OCI-LY7 (cell line): ENCODE data around the gene TTC16. TPM values are rescaled to one million over a fixed set of nuclear protein-coding genes. Genes with fewer than 3 reads are reported as not detected.

Experiments used
- BruUV-seq: library from RNA; stranded (reverse); fragments of 400-500 nt; replicated peaks from 2 replicates; lab custom pipeline; 2021; lab: Mats Ljungman, UMichigan
- CTCF ChIA-PET: fragments of 300-600 bp; sonication (Branson Sonifier 250); formaldehyde crosslinking; loops from one replicate; lab custom pipeline; 2022; ENCODE audit warnings: antibody characterized with exemption; ENCODE audit not compliant: unreplicated experiment; lab: Charles Lee
- POLR2A ChIA-PET: fragments of 300-600 bp; sonication (Branson Sonifier 250); formaldehyde crosslinking; loops from one replicate; lab custom pipeline; 2022; ENCODE audit warnings: antibody characterized with exemption; lab: Charles Lee
- DNase-seq: peaks from one replicate; pipeline ENCODE4 v3.0.0-alpha.2; 2015; ENCODE audit warnings: low spot score
- H2AFZ ChIP-seq: fragments of 200-600 bp; sonication (generic), shearing (Covaris generic); 2 replicates; pipeline ENCODE4 v1.6.1; 2014; ENCODE audit warnings: mild to moderate bottlenecking, antibody characterized with exemption, low read length, moderate library complexity
- H3K27ac ChIP-seq: fragments of 200-600 bp; sonication (generic); 2 replicates; pipeline ENCODE4 v1.5.1; 2014; ENCODE audit warnings: mixed run types, low read depth, mild to moderate bottlenecking, moderate library complexity, low read length, inconsistent platforms; ENCODE audit not compliant: poor library complexity, severe bottlenecking
- H3K36me3 ChIP-seq: fragments of 200-600 bp; sonication (generic); 2 replicates; pipeline ENCODE4 v1.6.1; 2014; ENCODE audit warnings: mild to moderate bottlenecking, antibody characterized with exemption, low read length, moderate library complexity, mixed read lengths; ENCODE audit not compliant: insufficient read depth
- H3K4me1 ChIP-seq: fragments of 200-600 bp; sonication (generic); 2 replicates; pipeline ENCODE4 v1.5.1; 2014; ENCODE audit warnings: mild to moderate bottlenecking, low read length; ENCODE audit not compliant: insufficient read depth, poor library complexity, severe bottlenecking
- H3K4me2 ChIP-seq: fragments of 200-600 bp; sonication (generic); 2 replicates; pipeline ENCODE4 v1.6.1; 2014; ENCODE audit warnings: mild to moderate bottlenecking, low read length
- H3K4me3 ChIP-seq: fragments of 200-600 bp; sonication (generic); 2 replicates; pipeline ENCODE4 v1.5.1; 2014; ENCODE audit warnings: mild to moderate bottlenecking, low read depth, low read length; ENCODE audit not compliant: poor library complexity, severe bottlenecking
- H3K79me2 ChIP-seq: fragments of 200-600 bp; sonication (generic); 2 replicates; pipeline ENCODE4 v1.6.1; 2016; ENCODE audit warnings: low read depth, mild to moderate bottlenecking, low read length, moderate library complexity, mixed read lengths; ENCODE audit not compliant: insufficient read depth
- H3K9me2 ChIP-seq: fragments of 200-600 bp; sonication (generic); 2 replicates; pipeline ENCODE4 v1.6.1; 2016; ENCODE audit warnings: mild to moderate bottlenecking, low read length, mixed read lengths; ENCODE audit not compliant: insufficient read depth
- H3K9me3 ChIP-seq: fragments of 200-600 bp; sonication (generic); 2 replicates; pipeline ENCODE4 v1.6.1; 2014; ENCODE audit warnings: mild to moderate bottlenecking, mixed run types, low read length, mixed read lengths
- H4K20me1 ChIP-seq: fragments of 200-600 bp; sonication (generic); 2 replicates; pipeline ENCODE4 v1.6.1; 2014; ENCODE audit warnings: mild to moderate bottlenecking, antibody characterized with exemption, low read length, moderate library complexity, mixed read lengths; ENCODE audit not compliant: insufficient read depth
- EZH2phosphoT487 ChIP-seq: fragments of 200-600 bp; sonication (generic); IDR thresholded peaks from 2 replicates; pipeline ENCODE4 v1.6.1; 2018; ENCODE audit warnings: low read depth, borderline replicate concordance, mild to moderate bottlenecking, mixed run types, antibody characterized with exemption, low read length, moderate library complexity, mixed read lengths
- intact Hi-C: fragments of 100-400 bp; cut with micrococcal nuclease; formaldehyde crosslinking; loops from one replicate; pipeline ENCODE4 v1.10.0; 2022; ENCODE audit not compliant: unreplicated experiment
- total RNA-seq, 2 experiments: library from RNA; depleted of rRNA in 1 of 2; stranded (reverse); fragments of >200 nt in 1 of 2; shearing (Covaris generic) in 1 of 2; gene quantifications; 2 replicates each; pipeline ENCODE4 v1.2.3, GENCODE V29; 2014 to 2022
- TF ChIP-seq, protein P1 (sequence below): fragments of 200-600 bp; sonication (generic); conservative IDR thresholded peaks from 2 replicates; pipeline ENCODE4 v1.5.1; 2014; ENCODE audit warnings: mild to moderate bottlenecking, antibody characterized with exemption, low read length, moderate library complexity, mixed read lengths

The TTC16 gene
- total RNA-seq, 2 experiments from 2014 or later, result not detected

DNA sequence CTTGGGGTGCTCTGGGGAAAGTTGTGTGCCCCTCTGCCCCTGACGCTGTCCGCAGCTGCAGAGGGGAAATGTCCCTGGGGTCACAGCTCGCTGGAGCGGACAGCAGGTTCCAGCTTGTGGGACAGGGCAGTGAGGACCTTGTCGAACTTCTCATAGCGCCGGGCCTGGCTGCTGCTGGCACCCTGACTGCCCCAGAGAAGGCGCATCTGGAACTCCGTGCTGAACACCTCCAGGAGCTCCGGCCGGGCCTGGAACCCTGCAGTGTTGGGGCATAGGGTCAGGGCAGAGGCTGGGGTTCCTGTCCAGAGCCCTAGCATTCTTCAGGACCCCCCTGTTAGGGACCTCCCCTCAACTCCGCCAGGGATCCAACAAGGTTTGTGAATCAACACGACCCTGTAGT lies 22.8 kb downstream of the TTC16 start:
- Histone ChIP-seq H4K20me1 (no peaks in the 10 kb centered on the region), H3K4me1 (peaks cover 17% of the 10 kb centered on the region), H3K36me3 (peaks cover 49% of the 10 kb centered on the region), H3K9me3 (no peaks in the 10 kb centered on the region), H3K27ac (no peak overlapping the region), H3K4me2 (no peak overlapping the region), H2AFZ (no peak overlapping the region), H3K79me2 (no peaks in the 10 kb centered on the region), H3K9me2 (no peaks in the 10 kb centered on the region), H3K4me3 (no peak overlapping the region)
- BruUV-seq, result TSS peak; percentile 40
- intact Hi-C loops, result no loop called here
- TF ChIP-seq EZH2phosphoT487, result no peak
- TF ChIP-seq, protein P1, sequence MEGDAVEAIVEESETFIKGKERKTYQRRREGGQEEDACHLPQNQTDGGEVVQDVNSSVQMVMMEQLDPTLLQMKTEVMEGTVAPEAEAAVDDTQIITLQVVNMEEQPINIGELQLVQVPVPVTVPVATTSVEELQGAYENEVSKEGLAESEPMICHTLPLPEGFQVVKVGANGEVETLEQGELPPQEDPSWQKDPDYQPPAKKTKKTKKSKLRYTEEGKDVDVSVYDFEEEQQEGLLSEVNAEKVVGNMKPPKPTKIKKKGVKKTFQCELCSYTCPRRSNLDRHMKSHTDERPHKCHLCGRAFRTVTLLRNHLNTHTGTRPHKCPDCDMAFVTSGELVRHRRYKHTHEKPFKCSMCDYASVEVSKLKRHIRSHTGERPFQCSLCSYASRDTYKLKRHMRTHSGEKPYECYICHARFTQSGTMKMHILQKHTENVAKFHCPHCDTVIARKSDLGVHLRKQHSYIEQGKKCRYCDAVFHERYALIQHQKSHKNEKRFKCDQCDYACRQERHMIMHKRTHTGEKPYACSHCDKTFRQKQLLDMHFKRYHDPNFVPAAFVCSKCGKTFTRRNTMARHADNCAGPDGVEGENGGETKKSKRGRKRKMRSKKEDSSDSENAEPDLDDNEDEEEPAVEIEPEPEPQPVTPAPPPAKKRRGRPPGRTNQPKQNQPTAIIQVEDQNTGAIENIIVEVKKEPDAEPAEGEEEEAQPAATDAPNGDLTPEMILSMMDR, result no peak
- POLR2A ChIA-PET, result no interaction called here
- CTCF ChIA-PET, result no interaction called here
- DNase-seq, result no peak

DNA sequence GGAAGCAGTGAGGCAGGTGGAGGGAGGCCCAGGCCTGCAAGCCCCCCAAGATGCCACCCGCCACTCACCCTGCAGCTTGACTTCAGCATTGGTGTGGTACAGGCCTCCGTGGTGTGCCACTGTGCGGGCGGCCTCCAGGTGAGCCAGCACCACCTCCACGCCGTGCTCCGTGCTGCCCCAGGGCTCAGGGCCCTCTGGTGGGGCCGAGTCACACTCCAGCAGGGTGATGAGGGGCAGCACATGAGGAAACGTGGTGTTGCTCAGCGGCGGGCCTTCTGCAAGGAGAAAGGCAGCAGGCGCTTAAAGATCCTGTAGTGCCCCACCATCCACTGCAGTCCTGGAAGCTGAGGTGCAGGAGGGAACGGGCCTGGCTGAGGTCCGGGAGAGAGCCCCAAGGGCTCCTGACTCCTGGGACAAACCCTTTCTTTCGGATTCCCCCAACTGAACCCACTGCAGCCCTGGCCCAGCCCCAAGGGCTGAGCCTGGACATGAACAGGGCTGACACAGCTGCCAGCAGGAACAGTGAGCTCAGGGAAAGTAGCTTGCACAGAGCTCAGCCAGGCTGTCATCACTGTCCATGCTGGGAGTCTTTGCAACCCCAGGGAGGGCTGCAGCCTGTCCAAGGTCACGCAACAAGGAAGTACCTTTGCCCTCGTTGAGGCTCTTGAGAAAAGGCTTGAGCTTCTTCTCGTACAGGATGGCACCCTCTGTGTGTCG lies 23.9 kb downstream of the TTC16 start:
- POLR2A ChIA-PET, result no interaction called here
- DNase-seq, result no peak
- Histone ChIP-seq H3K79me2 (no peaks in the 10 kb centered on the region), H3K9me2 (no peaks in the 10 kb centered on the region), H3K4me2 (no peak overlapping the region), H3K36me3 (peaks cover 57% of the 10 kb centered on the region), H3K4me1 (peaks cover 8% of the 10 kb centered on the region), H4K20me1 (no peaks in the 10 kb centered on the region), H3K4me3 (no peak overlapping the region), H3K27ac (no peak overlapping the region), H3K9me3 (no peaks in the 10 kb centered on the region), H2AFZ (no peak overlapping the region)
- intact Hi-C loops, result no loop called here
- no peak for TF ChIP-seq EZH2phosphoT487
- TF ChIP-seq, protein P1, result no peak
- no TSS peak for BruUV-seq
- CTCF ChIA-PET, result no interaction called here

DNA sequence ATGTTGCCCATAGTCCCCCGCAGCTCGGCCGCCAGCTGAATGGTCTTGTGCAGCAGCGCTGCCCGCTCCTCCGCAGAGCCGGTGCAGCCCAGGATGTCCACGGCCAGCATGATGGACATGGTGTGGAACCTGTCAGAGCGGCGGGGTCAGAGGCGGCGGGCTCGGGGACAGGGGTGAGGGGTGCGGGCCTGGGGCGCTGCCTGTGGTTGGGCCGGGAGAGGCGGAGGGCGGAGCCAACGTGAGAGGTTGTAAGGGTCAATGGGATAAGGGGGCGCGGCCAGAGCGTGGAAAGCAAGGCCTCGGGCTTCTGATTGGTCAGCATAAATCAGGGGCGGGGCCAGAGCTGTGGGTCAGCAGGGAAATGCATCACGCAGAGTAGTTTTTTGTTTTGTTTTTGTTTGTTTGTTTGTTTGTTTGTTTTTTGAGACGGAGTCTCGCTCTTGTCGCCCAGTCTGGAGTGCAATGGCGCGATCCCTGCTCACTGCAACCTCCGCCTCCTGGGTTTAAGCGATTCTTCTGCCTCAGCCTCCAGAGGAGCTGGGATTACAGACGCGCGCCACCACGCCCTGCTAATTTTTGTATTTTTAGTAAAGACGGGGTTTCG lies 26.1 kb downstream of the TTC16 start:
- Histone ChIP-seq H3K79me2 (no peaks in the 10 kb centered on the region), H3K27ac (no peak overlapping the region), H4K20me1 (no peaks in the 10 kb centered on the region), H3K9me3 (no peaks in the 10 kb centered on the region), H3K4me1 (no peaks in the 10 kb centered on the region), H3K36me3 (peaks cover 65% of the 10 kb centered on the region), H3K9me2 (no peaks in the 10 kb centered on the region), H3K4me2 (no peak overlapping the region), H3K4me3 (no peak overlapping the region), H2AFZ (no peak overlapping the region)
- TF ChIP-seq, protein P1, result no peak
- TF ChIP-seq EZH2phosphoT487, result no peak
- no peak for DNase-seq
- intact Hi-C loops, result no loop called here
- BruUV-seq, result no TSS peak
- ChIA-PET POLR2A (no interaction called here), CTCF (no interaction called here)
